HG03571 (cell line): ENCODE results near the gene PIWIL4.
"Not testable (repeated sequence)": the region's sequence is repeated elsewhere in the genome, so short reads cannot be mapped to it uniquely, and the experiment has no call there.

Source experiments
- ATAC-seq: cut with Tn5 transposase; IDR thresholded peaks from one replicate; pipeline ENCODE4 v1.9.1; 2021; ENCODE audit not compliant: unreplicated experiment

Gene PIWIL4

GRCh38 chr11:94583866-94584500 is 16.8 kb downstream of the PIWIL4 start:
- ATAC-seq: no peak

DNA sequence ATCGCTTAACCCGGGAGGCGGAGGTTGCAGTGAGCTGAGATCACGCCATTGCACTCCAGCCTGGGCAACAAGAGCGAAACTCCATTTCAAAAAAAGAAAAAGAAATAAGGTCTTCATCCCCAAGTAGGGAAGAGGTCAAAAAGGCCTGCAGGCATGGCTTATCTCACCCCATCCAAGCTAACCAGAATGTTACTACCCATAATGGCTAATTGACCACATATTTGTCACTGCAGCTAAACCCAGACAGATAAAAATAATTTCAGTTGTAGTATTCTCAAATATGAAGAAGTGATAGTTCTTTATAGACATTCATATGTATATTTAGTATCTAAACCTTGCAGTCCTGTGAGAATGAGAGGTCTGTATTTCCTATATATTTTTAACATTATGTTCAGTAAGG is 17.8 kb downstream of the PIWIL4 start:
- ATAC-seq: no peak

DNA sequence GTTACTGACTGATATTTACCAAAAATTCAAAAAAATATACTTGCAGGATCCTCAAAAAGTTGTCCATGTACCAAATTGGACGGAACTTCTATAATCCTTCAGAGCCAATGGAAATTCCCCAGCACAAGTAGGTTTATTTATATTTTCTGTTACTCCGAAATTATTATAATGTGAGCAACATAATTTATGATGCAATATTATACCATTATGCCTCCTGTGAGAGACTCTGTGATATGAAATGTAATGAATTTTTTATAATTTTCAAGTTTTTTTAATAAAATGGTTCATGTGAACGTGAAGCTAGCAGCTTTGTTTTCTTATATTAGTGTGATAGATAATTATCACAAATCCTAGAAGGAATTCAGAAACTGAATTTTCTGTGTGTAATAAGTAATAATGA is 18.2 kb downstream of the PIWIL4 start:
- no peak for ATAC-seq

- ATAC-seq: no peak
These were observed 19.4 kb downstream of the PIWIL4 start for GRCh38 chr11:94586546-94586945.

DNA sequence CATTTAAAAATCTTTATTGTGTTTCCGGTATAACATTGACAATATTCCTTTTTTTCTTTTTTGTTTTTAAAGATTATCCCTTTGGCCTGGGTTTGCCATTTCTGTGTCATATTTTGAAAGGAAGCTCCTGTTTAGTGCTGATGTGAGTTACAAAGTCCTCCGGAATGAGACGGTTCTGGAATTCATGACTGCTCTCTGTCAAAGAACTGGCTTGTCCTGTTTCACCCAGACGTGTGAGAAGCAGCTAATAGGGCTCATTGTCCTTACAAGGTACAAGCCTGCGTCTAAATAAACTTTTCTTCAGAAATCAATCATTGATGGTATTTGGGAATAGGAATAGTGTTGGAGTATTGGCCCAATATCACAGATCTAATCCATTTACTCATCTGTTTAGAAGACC is 19.8 kb downstream of the PIWIL4 start:
- no peak for ATAC-seq

- peak; percentile 39 for ATAC-seq
These were observed 21.3 kb downstream of the PIWIL4 start for GRCh38 chr11:94588366-94588942.

DNA sequence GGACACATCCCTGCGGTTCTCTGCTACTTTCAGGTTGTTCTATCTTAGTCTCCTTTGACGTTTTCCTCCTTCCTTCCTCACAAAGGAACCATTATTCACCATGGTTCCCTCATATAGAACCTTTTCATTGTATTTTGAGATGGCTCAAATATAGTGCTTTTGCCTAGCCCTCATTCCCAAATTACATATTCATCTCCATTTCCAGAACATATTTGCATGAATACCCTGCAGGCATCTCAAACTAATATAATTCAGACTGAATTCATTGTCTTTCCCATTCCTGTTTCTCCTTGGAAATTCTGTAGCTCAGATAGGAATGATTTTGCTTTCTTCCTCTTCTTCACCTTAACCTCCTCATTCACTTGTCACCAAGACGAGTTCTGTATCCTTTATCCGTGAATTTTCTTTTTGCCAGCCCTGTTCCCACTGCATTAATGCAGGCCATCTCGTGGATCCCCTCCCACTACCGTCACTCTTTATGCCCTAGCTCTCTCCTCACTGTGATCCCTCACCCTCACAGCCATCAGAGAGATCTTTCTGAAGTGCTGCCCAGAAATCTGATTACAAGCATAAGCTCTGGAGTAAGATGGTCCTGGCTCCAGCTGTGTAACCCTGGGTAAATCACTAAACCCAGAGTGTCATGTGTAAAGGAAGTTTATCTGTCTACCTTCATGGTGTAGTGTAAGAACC is 23.3 kb downstream of the PIWIL4 start:
- no peak for ATAC-seq

DNA sequence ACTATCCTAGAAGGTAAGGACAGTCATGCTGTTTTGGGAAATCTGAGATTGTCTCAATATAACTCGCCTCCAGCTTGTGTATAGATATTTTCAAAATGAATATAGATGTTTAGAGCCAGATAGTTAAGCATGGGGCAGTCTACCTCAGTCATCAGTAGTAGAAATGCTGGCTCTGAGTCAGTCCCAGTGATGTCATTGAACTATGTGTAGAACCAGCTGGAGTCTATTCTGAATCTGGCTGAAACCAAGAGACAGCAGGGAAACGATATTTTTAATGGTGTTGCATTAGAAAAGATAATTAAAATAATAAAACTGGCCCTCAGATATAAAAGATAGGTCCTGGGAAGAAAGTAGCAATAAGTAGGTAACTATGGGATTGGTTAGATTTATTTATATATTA is 25.9 kb downstream of the PIWIL4 start:
- peak; percentile 66 for ATAC-seq

GRCh38 chr11:94595076-94595475 is 27.9 kb downstream of the PIWIL4 start:
- peak; percentile 63 for ATAC-seq

GRCh38 chr11:94597896-94598295 is 30.7 kb downstream of the PIWIL4 start:
- ATAC-seq: no peak

DNA sequence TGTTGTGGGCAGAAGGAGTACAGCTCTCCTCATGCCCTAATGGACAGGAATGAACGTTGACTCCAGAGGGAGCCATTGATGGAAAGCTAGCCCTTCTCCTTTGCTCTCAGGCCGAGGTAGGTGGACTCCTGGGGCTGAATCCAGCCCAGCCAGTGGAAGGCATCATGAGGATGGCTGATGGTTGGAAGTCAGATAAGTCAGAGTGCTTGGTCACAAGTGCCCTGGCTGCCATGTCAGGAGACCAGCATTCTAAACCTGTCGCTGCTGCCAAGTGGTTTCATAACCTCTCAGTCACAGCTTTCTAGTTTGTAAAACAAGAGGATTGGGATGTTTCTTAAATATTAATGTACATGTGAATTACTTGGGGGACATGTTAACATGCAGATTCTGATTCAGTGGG is 32.3 kb downstream of the PIWIL4 start:
- ATAC-seq: no peak

DNA sequence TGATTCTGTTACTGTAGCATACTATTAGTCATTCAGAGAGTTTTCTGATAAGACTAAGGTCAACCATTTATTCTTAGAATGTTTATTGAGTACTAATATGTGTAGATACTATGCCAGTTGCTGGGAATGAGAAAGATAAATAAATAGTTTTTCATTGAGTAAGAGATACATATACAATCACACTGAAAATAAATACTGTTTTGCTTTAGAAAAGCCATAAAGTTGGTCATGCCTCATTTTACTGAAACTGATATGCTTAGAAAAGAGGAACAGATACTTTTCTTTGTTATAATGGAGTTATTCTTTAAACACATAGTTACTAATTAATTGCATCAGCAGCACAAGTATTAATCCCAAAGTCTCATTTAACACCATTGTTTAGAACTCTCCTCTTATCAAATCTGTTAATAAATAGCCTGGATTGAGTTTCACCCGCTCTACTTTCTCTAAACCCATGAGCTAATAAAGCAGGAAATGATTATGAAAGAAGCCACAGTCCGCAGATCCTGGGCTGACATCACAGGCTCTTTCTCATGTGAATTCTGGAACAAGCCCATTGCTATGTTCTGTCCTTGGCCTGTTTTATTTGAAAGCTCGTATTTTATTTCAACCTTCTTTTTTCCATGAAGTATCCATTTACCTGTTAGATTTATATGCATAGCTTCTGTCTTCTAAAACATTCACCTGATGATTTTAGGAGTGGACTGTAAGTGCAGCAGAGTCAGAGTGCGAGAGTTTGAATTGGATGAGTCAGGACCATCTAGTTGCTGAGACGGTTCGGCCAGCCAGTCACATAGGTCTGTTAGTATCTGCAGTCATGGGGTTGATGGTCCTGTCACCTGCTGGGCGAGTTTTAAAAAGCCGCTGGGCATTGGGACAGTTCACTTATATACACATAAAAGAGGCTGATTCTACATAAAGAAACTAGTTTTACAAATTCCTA is 35.5 kb downstream of the PIWIL4 start:
- peak; percentile 90 for ATAC-seq

- no peak for ATAC-seq
These were observed 36.4 kb downstream of the PIWIL4 start for GRCh38 chr11:94603587-94603986.

GRCh38 chr11:94604482-94604881 is 37.3 kb downstream of the PIWIL4 start:
- ATAC-seq: no peak

- no peak for ATAC-seq
These were observed 46.0 kb downstream of the PIWIL4 start for GRCh38 chr11:94613120-94613519.

GRCh38 chr11:94623120-94623735 is 56.1 kb downstream of the PIWIL4 start:
- ATAC-seq: peak; percentile 62

- not testable (repeated sequence) for ATAC-seq
These were observed 58.3 kb downstream of the PIWIL4 start for GRCh38 chr11:94625422-94625821.

- not testable (repeated sequence) for ATAC-seq
These were observed 59.9 kb downstream of the PIWIL4 start for GRCh38 chr11:94627003-94627560.

DNA sequence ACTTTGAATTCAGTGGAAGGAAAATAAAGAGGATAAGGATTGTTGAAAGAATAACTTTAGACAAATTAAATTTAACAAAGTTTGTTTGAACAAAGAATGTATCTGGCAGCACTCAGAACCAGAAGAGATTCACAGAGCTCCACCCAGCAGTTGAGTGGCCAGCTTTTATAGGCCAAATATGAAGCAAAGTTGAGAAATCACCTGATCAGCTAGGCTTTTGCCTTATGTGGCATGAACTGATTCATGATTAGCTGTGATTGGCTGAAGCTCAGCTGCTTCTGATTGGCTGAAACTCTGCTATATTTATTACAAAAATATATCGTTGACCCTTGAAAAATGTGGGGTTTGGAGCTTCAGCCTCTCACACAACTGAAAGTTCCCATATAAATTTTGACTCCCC is 62.6 kb downstream of the PIWIL4 start:
- ATAC-seq: no peak

DNA sequence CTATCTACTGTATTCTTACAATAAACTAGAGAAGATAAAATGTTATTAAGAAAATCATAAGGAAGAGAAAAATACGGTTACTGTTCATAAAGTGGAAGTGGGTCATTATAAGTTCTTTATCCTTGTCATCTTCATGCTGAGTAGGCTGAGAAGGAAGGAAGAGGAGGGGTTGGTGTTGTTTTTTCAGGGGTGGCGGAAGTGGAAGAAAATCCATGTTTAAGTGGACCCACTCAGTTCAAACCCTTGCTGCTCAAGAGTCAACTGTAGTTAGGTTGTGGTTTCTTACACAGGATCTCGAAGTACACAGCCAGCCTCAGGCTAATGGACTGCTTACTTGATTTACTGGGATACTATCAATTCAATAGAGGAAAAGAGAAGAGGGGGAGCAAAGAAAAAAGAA is 63.1 kb downstream of the PIWIL4 start:
- ATAC-seq: no peak

DNA sequence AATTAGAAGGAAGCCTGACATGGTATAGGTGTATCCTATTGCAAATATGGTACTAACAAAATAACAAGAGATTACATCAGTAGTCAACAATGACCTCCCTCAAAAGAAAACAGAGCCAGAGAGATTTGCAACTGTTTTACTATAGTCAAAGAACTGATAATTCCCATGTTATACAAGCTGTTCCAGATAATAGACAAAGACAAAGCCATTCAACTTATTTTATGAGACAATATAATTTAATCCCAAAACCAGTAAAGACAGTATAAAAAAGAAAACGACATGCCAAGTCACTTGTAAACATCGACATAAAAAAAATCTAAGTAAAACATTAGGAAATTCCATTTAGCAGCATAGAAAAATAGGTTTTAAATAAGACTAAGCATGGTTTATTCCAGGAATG is 65.2 kb downstream of the PIWIL4 start:
- no peak for ATAC-seq
